Frontal cortex (tissue), 4 donors: ENCODE measurements around the gene NECAB3. TPM values are rescaled to one million over a fixed set of nuclear protein-coding genes. Genes with fewer than 3 reads are reported as not detected.
"Not testable (repeated sequence)": the region's sequence is repeated elsewhere in the genome, so short reads cannot be mapped to it uniquely, and the experiment has no call there.

Source experiments
- DNase-seq, 2 donors: peaks; one replicate each; pipeline ENCODE4 v3.0.0; 2012; ENCODE audit warnings: low spot score in 2 of 2
- FAIRE-seq: peaks from 2 replicates; lab custom pipeline; 2012; peaks lifted over from hg19 to GRCh38; lab: Jason Lieb, UNC
- total RNA-seq: library from RNA; depleted of rRNA; stranded (reverse); fragments of >200 nt; gene quantifications from one replicate; pipeline ENCODE4 v1.2.3, GENCODE V29; 2014
- donor health status: control.
- donor health status: control.
- donor health status: control.

Gene NECAB3
- total RNA-seq, 1 donor from 2014 or later = 33.8 TPM

- FAIRE-seq = no peak
- DNase-seq = no peak
Measured at GRCh38 chr20:33656010-33656782, 18.0 kb downstream of the NECAB3 start.

DNA sequence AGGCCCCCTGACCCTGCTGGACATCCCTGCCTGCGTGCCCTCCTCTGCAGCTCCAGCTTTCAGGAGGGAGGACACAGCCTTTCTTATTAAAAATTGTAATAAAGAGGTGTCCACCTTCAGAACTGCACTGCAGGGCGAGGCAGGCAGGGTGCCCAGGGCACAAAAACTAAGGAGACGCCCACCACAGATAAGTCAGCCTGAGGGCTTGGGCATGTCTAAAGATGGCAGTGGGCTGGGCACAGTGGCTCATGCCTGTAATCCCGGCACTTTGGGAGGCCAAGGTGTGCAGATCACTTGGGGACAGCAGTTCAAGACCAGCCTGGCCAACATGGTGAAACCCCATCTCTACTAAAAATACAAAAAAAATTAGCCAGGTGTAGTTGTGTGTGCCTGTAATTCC is 19.1 kb downstream of the NECAB3 start:
- FAIRE-seq (no peak), DNase-seq (no peak)

- DNase-seq = no peak
- no peak for FAIRE-seq
Measured at GRCh38 chr20:33654680-33655161, 19.5 kb downstream of the NECAB3 start.

GRCh38 chr20:33653900-33654596 is 20.2 kb downstream of the NECAB3 start:
- no peak for FAIRE-seq
- DNase-seq = no peak

GRCh38 chr20:33653218-33653899 is 20.9 kb downstream of the NECAB3 start:
- DNase-seq = peak; percentile 68 to 80
- FAIRE-seq = no peak

DNA sequence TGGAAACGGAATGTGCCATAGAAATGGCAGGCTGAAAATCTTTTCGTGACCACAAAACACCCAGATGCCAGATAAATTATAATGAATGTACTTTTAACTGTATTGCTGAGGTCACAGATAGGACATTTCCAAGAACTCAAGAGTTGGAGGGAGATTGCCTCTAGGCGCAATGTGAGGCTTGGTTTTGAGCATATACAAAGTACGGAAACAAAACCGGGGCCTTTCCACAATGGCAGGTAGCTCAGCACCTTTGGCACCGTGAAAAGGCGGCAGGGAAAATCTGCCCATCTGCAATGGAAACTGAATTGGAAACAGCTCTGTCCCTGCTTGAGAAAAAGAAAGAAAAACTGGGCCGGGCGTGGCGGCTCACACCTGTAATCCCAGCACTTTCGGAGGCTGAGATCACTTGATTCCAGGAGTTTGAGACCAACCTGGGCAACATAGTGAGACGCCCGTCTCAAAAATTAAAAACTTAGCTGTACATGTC is 22.6 kb downstream of the NECAB3 start:
- DNase-seq = no peak
- no peak for FAIRE-seq

DNA sequence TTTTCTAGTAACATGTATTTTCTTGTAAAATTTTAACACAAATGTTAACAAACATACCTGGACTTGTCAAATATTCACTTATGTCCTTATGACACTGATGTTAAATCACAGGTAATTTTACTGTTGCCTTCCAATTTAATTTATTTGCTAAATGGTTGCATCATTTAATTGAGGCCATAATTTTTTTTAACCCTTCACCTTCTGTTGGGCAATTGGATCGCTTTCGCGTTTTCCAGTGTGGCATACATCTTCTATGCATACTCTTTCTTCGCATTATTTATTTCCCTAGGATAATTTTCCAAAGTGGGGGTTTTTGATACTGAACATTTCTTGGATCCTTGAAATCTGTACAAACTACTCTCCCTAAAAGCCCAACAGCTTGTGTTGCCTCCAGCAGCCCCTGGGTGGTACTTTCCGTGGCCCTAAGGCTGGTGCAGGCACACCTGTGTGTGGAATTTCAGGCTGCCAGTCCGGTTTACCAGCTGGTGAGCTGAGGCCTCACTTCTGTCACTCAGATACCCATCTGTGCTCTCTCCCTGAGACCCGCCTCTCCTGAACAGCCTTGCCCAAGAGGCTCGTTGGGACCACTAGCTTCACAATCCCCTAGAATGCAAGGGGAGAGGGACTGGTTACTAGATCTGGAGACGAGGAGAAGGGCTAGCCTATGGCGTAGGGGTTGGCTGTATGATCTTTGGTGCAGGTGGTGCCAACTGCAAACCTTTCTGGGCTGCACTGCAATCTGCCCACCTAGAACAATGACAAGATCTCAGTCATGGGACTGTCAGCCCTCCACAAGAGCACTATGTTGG is 23.3 kb downstream of the NECAB3 start:
- DNase-seq (no peak), FAIRE-seq (no peak)

DNA sequence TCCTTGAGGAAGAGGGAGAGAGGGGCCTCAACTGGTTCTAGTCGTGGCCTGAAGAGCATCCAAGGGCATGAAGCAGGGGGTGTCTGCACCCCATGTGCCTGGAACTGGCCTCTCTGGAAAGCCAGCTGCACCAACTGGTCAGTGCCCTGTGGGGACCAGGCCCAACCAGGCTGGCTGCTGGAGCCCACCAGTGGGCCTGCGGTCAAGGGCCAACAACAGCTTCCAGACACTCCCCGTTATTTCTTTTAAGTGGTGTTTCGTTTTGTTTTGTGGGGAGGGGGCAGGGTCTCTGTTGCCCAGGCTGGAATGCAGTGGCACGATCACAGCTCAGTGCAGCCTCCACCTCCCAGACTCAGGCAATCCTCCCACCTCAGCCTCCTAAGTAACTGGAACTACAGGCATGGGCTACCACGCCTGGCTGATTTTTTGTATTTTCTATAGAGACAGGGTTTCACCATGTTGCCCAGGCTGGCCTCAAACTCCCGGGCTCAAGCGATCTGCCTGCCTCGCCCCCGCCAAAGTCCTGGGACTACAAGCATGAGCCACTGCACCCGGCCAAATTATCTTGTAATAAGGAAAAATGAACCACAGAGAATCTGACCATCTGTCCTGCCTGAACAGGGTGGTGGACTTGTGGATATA is 24.0 kb downstream of the NECAB3 start:
- no peak for FAIRE-seq
- DNase-seq = no peak

GRCh38 chr20:33649201-33649681 is 25.0 kb downstream of the NECAB3 start:
- FAIRE-seq (no peak), DNase-seq (peak; percentile 52 to 59)

DNA sequence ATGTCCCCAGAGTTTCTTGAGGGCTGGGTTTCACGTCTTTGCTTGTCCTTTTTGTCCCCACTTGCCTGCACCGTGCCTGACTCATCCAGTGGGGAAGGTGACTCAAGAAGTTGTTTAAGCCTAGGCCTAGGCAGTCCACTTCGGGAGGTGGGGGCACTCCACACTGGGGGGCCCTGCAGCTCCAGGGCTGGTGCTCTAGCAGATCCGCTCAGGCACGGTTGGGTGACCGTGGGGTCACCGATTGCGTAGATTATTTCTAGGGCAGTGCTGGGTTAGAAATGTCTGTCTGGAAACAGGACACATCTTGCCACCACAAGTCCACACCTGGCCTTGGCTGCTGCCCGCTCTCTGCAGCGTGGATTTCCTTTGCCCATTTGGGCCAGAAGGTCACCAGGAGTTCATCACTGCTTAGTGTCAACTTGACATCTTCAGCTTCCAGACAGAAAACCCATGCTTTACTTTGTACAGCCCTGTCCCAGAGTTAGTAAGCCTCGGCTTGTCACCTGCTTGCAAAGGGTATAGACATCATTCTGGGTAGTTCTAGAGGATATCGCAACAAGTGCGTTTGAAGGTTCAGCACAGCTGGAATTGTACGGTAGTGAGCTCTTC is 25.7 kb downstream of the NECAB3 start:
- no peak for FAIRE-seq
- DNase-seq = peak in 1 of 2 donors; percentile 8

- FAIRE-seq = no peak
- DNase-seq = peak in 1 of 2 donors; percentile 34
Measured at GRCh38 chr20:33647603-33648395, 26.4 kb downstream of the NECAB3 start.

DNA sequence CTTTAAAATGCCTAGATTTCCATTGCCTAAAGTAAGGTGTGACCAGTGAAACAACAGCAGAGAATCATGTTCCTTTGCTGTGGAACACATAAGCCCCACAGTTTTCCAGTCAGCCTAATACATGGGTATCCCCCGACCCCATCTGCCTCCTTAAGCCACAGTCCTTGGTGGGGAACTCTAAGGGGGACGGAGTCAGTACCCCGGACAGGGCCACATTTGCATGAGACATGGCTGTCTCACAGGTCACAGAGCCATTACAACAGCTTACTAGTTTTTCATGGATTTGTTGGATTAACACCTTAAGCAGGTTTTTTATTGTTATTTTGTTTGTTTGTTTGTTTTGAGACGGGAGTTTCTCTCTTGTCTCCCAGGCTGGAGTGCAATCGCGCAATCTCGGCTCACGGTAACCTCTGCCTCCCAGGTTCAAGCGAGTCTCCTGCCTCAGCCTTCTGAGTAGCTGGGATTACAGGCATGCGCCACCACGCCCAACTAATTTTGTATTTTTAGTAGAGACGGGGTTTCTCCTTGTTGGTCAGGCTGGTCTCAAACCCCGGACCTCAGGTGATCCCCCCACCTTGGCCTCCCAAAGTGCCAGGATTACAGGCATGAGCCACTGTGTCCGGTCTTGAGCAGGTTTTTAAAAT is 27.1 kb downstream of the NECAB3 start:
- peak in 1 of 2 donors; percentile 7 for DNase-seq
- not testable (repeated sequence) for FAIRE-seq

GRCh38 chr20:33646191-33646590 is 28.0 kb downstream of the NECAB3 start:
- DNase-seq (no peak), FAIRE-seq (no peak)

DNA sequence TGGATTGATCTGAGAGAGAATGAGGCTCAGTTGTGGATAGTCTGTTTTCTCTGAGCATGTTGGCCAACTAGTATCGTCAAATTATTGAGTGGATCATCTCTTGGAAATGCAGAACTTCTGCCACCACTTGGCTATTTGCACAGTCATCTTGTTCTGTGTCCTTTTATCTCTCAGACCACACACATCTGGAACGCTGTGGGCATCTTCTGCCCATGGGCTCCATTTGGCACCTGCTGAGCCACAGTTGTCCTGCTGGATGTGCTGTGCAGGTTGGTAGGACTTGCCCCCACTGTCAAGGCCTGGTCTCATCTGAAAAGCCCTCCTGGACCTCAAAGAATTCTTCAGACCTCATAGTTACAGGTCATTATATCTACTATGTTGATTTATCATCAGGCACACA is 28.8 kb downstream of the NECAB3 start:
- no peak for DNase-seq
- no peak for FAIRE-seq

DNA sequence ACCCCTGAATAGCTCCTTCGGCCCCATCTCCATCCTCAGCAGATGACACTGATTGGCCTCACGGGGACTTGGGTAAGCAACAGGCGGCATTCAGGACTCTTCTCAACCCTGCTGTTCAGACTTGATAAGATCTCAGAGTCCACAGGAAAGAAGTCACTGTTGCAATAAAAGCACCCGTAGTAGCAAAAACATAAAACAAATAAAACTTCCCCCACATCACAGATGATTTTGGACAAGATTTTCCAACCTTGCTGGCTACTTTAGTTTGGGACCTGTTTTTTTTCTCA is 29.2 kb downstream of the NECAB3 start:
- DNase-seq (no peak), FAIRE-seq (no peak)

DNA sequence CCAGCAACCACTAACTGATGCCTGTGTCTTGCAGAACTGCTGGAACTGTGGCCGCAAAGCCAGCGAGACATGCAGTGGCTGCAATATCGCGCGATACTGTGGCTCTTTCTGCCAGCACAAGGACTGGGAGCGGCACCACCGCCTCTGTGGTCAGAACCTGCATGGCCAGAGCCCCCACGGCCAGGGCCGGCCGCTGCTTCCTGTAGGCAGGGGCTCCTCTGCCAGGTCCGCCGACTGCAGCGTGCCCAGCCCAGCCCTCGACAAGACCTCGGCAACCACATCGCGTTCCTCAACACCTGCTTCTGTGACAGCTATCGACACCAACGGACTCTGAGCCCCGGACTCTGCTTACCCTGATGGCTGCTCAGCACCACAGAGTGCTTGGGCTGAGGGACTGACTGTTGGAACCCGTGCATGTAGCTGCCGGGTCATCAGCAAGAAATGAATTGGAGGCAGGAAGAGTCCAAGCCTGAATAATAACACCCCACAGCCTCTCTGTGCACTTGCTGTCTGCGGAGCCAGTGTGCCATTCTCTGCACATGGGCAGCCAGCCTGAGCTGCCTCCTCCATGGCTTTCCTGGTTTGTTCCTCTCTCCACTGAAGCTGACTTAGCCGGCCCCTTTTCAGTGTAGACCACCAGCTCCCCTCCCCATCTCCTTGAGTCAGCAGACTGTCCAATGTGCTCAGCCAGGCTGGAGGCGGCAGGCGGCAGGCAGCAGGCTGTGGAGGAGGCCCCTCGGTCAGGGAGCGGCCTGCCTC is 29.7 kb downstream of the NECAB3 start:
- DNase-seq = no peak
- no peak for FAIRE-seq

DNA sequence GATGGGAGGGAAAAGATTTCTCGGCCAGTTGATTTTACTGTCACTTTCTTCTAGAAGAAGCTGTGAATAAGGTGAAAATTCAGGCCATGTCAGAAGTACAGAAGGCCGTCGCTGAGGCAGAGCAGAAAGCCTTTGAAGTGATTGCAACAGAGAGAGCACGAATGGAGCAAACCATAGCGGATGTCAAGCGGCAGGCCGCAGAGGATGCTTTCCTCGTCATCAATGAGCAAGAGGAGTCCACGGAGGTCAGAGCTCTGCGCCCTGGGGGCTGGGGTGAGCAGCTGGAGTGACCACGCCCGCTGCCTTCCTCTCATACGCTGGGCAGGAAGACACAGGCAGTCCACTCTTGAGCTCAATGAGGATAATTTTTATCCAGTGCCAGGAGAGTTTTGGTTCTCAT is 33.9 kb downstream of the NECAB3 start:
- no peak for FAIRE-seq

More for the DNA sequence above, 33.9 kb downstream of the NECAB3 start:
- no peak for DNase-seq
